ENCODE measurements around the gene KCTD21. TPM values are rescaled to one million over a fixed set of nuclear protein-coding genes. Genes with fewer than 3 reads are reported as not detected.

The KCTD21 gene
- total RNA-seq, 1 donor from 2014 or later = 10.4 TPM

DNA sequence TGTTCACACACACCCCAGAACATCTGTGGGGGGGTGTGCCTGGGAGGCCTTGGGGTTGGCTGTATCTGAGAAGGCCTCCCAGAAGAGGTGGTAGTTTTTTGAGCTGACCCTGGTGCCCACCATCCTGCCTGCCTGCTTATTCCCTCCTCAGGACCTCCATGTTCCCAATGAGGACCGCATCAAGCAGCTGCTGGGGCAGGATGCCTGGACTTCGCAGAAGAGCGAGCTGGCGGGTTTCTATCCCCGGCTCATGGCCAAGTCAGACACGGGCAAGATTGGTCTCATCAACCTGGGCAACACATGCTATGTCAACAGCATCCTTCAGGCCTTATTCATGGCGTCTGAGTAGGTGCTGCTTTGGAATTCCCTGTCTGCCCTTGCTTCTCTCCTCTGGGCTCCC is 17.3 kb upstream of the KCTD21 start:
- Histone ChIP-seq H3K36me3 (peaks cover 49% of the 10 kb centered on the region), H3K4me1 (no peaks in the 10 kb centered on the region), H3K27ac (no peak overlapping the region), H3K27me3 (ENCODE audit: low read depth) (no peaks in the 10 kb centered on the region), H3K9me3 (no peaks in the 10 kb centered on the region), H3K4me3 (no peak overlapping the region)
- no peak for DNase-seq
- TF ChIP-seq, protein P1, sequence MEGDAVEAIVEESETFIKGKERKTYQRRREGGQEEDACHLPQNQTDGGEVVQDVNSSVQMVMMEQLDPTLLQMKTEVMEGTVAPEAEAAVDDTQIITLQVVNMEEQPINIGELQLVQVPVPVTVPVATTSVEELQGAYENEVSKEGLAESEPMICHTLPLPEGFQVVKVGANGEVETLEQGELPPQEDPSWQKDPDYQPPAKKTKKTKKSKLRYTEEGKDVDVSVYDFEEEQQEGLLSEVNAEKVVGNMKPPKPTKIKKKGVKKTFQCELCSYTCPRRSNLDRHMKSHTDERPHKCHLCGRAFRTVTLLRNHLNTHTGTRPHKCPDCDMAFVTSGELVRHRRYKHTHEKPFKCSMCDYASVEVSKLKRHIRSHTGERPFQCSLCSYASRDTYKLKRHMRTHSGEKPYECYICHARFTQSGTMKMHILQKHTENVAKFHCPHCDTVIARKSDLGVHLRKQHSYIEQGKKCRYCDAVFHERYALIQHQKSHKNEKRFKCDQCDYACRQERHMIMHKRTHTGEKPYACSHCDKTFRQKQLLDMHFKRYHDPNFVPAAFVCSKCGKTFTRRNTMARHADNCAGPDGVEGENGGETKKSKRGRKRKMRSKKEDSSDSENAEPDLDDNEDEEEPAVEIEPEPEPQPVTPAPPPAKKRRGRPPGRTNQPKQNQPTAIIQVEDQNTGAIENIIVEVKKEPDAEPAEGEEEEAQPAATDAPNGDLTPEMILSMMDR (IDR thresholded peaks at IDR 0.05) = no peak
- intact Hi-C loops (cut with DNase I) = no loop called here
- no peak for ATAC-seq

DNA sequence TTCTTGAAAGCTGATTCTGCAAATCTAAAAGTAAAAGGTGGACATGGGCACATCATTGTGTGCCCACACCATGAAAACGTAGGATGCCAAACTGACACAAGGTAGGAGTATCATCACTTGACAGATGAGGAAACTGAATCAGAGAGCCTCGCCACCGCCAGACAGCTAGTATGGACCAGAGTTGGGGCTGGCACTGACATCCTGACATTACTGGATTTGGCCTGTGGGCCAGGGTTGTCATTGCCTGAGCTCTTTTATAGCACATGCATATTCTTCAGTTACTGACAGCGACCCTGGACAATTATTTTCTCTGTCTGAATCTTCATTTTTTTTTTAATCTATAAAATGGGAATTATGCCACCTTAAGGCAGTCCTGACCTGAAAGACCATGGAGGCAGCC is 16.8 kb upstream of the KCTD21 start:
- H3K4me3 ChIP-seq = no peak overlapping the region
- TF ChIP-seq, protein P1 (IDR thresholded peaks at IDR 0.05) = no peak
- no peak for DNase-seq
- no peaks in the 10 kb centered on the region for H3K4me1 ChIP-seq
- peaks cover 49% of the 10 kb centered on the region for H3K36me3 ChIP-seq
- no peaks in the 10 kb centered on the region for H3K27me3 ChIP-seq (ENCODE audit: low read depth)
- no peak for ATAC-seq
- H3K27ac ChIP-seq = no peak overlapping the region
- intact Hi-C loops (cut with DNase I) = no loop called here
- H3K9me3 ChIP-seq = no peaks in the 10 kb centered on the region

DNA sequence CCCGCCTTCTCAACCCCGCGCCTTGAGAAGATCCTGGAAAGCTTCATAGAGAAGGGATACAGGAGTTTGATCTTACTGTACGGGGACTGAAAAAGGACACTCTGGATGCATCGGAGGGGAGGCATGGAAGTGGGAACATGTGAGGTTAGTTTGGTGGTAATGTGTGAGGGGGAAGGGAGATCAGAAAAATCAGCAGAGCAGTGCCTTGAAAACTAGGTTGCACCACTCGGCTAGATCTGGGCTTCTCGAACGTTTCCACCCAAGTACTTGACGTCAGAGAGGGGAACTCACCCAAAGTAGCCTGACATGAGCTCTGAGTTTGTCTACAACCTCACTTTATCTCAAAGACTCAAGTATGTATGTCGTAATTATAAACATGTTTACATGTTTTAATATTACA is 14.8 kb upstream of the KCTD21 start:
- H3K9me3 ChIP-seq = no peaks in the 10 kb centered on the region
- no peak overlapping the region for H3K27ac ChIP-seq
- no peaks in the 10 kb centered on the region for H3K27me3 ChIP-seq (ENCODE audit: low read depth)
- ATAC-seq = peak; percentile 37 to 46
- H3K4me1 ChIP-seq = no peaks in the 10 kb centered on the region
- intact Hi-C loops (cut with DNase I) = no loop called here
- DNase-seq = no peak
- no peak overlapping the region for H3K4me3 ChIP-seq
- TF ChIP-seq, protein P1 (IDR thresholded peaks at IDR 0.05) = no peak
- H3K36me3 ChIP-seq = peaks cover 43% of the 10 kb centered on the region

DNA sequence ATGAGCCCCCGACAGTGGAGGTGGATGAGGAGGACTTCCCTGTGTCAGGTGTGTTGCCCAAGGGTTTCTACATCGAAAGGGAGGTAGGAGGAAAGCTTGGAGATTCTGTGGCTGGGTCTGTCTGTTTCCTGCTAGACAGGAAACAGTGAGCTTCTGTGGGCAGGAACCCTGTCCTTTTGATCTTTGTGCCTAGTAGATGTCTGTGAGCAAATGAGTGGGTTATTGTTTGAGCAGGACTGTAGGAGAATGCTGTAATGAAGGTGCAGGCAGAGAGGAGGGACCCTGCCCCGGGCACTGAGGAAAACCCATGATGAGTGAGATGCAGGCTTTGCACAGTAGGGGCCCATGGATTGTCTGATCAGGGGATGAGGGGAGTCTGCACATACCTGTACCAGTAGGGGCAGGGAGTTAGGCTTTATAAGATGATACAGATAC is 14.3 kb upstream of the KCTD21 start:
- intact Hi-C loops (cut with DNase I) = no loop called here
- H3K27ac ChIP-seq = no peak overlapping the region
- H3K27me3 ChIP-seq (ENCODE audit: low read depth) = no peaks in the 10 kb centered on the region
- no peak overlapping the region for H3K4me3 ChIP-seq
- TF ChIP-seq, protein P1 (IDR thresholded peaks at IDR 0.05) = no peak
- H3K9me3 ChIP-seq = no peaks in the 10 kb centered on the region
- peak; percentile 10 for DNase-seq
- peaks cover 44% of the 10 kb centered on the region for H3K36me3 ChIP-seq
- peak in 1 of 2 donors; percentile 14 for ATAC-seq
- no peaks in the 10 kb centered on the region for H3K4me1 ChIP-seq

DNA sequence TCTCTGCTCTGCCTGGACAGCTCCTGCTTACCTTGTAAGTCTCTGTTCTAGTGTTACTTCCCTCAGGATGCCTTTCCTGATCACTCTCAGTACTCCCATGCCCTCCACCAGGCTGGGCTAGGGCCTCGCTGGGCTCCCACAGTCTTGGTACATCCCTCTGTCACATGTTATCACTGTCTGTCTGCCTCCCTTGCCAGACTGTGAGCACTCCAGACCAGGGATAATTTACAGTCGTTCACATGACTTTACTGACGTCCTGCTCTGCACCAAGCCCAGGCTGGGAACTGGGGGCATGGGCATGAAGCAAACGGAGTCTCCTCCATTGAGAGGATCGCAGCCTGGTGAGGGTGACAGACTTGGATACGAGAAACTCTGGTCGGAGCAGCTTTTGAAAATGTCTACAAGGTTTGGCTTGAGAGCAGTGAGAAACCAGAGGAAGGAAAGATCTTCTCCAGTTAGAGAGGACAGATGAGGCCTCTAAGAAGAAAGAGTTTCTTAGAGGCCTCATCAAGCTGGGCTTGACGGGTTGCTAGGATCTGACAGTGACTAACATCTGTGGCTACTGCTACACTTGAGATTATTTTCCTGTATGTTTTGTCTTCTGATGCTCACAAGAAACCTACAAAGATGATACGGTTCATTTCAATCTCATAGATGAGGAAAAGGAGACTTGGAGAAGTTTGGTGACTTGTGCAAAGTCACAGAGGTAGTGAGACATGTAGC is 12.8 kb upstream of the KCTD21 start:
- Histone ChIP-seq H3K4me1 (no peaks in the 10 kb centered on the region), H3K27me3 (ENCODE audit: low read depth) (no peaks in the 10 kb centered on the region), H3K36me3 (peaks cover 43% of the 10 kb centered on the region), H3K27ac (no peak overlapping the region), H3K4me3 (no peak overlapping the region), H3K9me3 (no peaks in the 10 kb centered on the region)
- TF ChIP-seq, protein P1 (IDR thresholded peaks at IDR 0.05) = no peak
- no peak for ATAC-seq
- intact Hi-C loops (cut with DNase I) = no loop called here
- DNase-seq = peak; percentile 10
